Activated T-helper 1 cell treated with anti-CD3 and anti-CD28 coated beads, Interleukin-12 subunit alpha, Interleukin-12 subunit beta, Interleukin-2, Interleukin-4 antibody, amounts not matched to agents 30 ng/mL and 10 ng/mL and 1 ng/mL, durations not matched to agents 14 hours and 24 hours and 36 hours (primary cell): Measurements from ENCODE around the gene PER3. TPM values are rescaled to one million over a fixed set of nuclear protein-coding genes. Genes with fewer than 3 reads are reported as not detected.

Experiments
- DNase-seq: peaks from one replicate; pipeline ENCODE4 v3.0.0; 2021; ENCODE audit warnings: low spot score
- H3K27ac Mint-ChIP-seq: one replicate; pipeline ENCODE4 v1.8.0; 2021; ENCODE audit warnings: mild to moderate bottlenecking, mixed read lengths
- H3K27me3 Mint-ChIP-seq: one replicate; pipeline ENCODE4 v1.8.0; 2022; ENCODE audit warnings: mild to moderate bottlenecking, moderate library complexity, mixed read lengths; ENCODE audit not compliant: insufficient read depth
- H3K36me3 Mint-ChIP-seq: one replicate; pipeline ENCODE4 v1.8.0; 2021; ENCODE audit warnings: low read depth, mixed read lengths
- H3K4me1 Mint-ChIP-seq: one replicate; pipeline ENCODE4 v1.8.0; 2021; ENCODE audit warnings: low read depth, mixed read lengths
- H3K4me3 Mint-ChIP-seq: one replicate; pipeline ENCODE4 v1.8.0; 2021; ENCODE audit warnings: mild to moderate bottlenecking, moderate library complexity, mixed read lengths
- H3K9me3 Mint-ChIP-seq: one replicate; pipeline ENCODE4 v1.8.0; 2021; ENCODE audit warnings: mixed read lengths
- intact Hi-C: fragments of 100-400 bp; cut with micrococcal nuclease; formaldehyde crosslinking; loops from one replicate; pipeline ENCODE4 v1.15.1; 2024
- total RNA-seq: library from RNA; stranded (reverse); gene quantifications from 2 replicates; pipeline ENCODE4 v1.2.3, GENCODE V29; 2022

Gene PER3
- total RNA-seq, 1 donor from 2014 or later, result 4.4 TPM

DNA sequence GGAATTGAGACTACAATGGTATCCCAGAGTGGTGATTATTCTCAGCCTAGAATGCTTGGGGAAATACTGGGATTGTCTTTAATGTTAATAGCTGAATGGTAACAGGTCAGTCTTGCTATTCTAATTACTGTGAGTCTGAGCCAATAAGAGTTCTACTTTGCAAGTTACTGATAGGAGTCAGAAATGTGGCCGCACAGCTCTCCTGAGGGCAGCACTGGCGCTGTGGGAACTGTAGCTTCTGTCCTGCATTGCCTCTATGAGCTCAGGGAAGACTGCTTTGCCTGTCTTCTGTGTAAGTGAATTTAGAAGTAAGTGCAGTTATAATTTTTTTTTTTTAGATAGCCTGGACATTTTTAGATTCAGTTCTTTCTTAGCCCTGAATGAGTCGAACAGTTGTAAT lies 23.0 kb upstream of the PER3 start:
- H3K27me3 Mint-ChIP-seq, result peaks cover 25% of the 10 kb centered on the region
- no peak overlapping the region for H3K4me3 Mint-ChIP-seq
- H3K27ac Mint-ChIP-seq, result no peak overlapping the region

DNA sequence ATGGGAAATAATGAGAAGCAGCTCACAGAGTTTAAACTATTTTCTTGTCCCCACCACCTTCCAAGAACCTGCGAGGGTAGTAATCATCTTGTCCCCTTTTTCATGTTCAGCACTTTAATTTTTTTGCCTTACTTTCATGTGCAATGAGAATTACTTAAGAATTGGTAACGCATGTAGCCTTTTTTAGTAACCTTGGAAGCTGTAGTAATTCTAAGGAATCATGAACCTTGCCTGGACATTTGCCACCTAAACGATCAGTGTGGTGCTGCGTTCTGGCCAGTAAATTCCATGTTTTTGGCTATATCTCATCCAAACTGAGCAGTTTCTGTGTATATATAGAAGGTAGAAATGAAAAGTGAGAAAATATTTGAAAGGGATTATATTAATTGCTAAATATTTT lies 16.9 kb upstream of the PER3 start:
- Mint-ChIP-seq H3K4me3 (no peak overlapping the region), H3K27ac (no peak overlapping the region), H3K36me3 (peaks cover 5% of the 10 kb centered on the region), H3K4me1 (peaks cover 16% of the 10 kb centered on the region), H3K27me3 (peaks cover 37% of the 10 kb centered on the region), H3K9me3 (no peaks in the 10 kb centered on the region)
- intact Hi-C loops, result no loop called here
- DNase-seq, result no peak

More for the DNA sequence above, 23.0 kb upstream of the PER3 start:
- Mint-ChIP-seq H3K9me3 (no peaks in the 10 kb centered on the region), H3K36me3 (no peaks in the 10 kb centered on the region), H3K4me1 (no peaks in the 10 kb centered on the region)
- intact Hi-C loops, result no loop called here
- DNase-seq, result no peak

DNA sequence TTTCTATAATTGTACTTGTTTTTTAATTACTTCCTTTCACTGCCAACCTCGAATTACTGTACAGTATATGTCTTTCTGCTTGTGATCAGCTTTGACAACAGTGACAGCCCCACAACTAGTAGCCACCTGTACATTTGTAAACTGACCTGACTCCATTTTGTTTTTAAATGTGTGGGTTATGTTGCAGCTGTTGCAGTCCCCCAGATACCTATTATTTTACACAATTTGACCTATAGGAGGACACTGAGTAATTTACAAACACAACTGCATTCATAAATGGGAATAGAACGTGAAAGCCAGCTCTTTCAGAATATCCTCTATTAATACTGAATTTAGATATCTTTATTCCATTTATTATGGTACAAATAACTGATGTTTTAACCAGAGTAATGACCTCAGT lies 15.5 kb upstream of the PER3 start:
- Mint-ChIP-seq H3K4me1 (peaks cover 29% of the 10 kb centered on the region), H3K36me3 (peaks cover 11% of the 10 kb centered on the region), H3K27me3 (peaks cover 30% of the 10 kb centered on the region), H3K27ac (no peak overlapping the region), H3K9me3 (no peaks in the 10 kb centered on the region), H3K4me3 (no peak overlapping the region)
- no peak for DNase-seq
- intact Hi-C loops, result no loop called here

DNA sequence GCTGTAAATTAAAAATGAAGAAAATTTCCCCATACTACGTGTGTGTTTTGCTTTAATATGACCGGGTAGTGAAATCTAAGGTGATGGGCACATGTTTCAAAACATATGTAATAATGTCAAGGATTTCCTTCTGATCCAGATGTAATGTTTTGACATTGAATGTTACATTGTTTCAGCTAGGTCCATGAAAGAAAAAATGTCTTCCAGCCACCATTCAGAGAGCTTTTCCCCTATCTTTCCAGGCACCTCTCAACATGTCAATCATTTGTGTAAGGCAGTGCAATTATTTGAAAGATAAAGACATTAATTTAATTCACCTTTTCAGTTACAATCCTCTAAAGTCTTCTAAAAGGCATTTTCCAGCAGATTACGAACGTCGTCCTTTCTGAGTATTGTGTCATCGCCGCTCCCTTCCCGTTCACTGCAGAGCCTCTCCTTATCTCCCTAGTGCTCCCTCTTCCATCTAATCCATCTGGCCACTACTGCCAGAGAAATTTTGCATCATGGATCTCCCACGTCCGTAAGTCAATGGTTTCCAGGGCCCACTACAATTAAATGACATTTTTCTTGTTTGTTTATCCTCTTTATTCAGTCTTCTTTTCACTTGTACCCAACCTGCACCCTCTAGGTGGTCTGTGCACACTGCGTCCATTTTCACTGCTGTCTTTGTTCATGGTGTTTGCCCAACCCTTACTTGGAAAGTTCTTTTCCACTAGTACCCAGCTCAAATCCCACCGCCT lies 14.2 kb upstream of the PER3 start:
- Mint-ChIP-seq H3K4me1 (peaks cover 39% of the 10 kb centered on the region), H3K27me3 (peaks cover 25% of the 10 kb centered on the region), H3K9me3 (no peaks in the 10 kb centered on the region), H3K4me3 (peak overlapping the region; percentile 43), H3K27ac (no peak overlapping the region), H3K36me3 (peaks cover 15% of the 10 kb centered on the region)
- DNase-seq, result no peak
- intact Hi-C loops, result loop anchor here (5.0 kb wide), 1 partner anchor 68 kb away; no protein-coding TSS in a partner anchor

DNA sequence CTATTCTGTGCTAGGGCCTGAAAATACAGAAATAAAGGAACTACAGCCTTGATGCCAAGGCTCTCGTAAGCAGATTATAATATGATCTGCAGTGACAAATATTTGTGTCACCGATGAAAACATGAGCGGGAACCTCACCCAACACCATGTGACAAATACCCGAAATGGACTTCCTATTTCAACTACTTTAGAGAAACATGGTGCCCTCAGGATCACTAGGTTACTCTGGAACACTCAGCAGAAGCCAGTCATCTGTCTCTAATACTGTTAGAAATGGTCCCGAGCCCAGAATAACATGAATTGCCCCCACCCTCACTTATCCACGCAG lies 13.5 kb upstream of the PER3 start:
- intact Hi-C loops, result loop anchor here (5.0 kb wide), 1 partner anchor 68 kb away; no protein-coding TSS in a partner anchor
- peak overlapping the region; percentile 40 for H3K27ac Mint-ChIP-seq

DNA sequence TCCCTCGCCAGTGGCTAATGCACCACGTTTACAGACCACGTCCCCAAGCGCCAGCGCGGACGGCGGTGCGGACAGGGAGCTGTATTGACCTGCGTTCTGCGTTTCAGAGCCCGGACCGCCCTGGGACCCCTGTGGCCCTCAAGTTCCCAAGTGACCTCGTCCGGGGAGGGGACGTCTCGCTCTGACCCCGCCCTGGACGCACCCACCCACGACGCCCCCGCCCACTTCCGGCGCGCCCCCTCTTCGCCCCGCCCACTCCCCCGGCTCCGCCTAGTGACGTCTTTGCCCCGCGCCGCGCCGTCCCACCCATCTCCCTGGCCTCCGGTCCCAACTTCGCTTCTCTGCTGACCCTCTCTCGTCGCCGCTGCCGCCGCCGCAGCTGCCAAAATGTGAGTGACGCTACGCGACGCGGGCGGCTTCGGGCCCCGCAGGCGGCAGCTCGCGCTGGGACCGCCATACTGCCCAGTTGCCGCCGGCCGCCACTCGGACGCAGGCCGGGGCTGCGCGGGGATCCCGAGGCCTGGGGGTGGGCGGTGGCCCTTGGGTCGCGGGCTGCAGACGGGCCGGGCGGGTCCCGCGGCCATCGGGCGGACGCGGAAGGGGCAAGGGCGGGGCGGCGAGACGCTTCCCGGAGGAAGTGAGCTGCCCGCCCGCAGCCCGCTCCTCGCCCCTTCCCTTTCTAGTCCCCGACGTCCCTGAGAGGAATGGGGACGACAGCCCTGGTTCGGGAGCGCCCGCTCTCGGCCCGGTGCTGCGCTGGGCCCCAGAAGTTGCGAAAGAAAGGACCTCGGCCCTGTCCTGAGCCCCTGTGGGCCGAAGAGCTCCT lies 12.9 kb upstream of the PER3 start, which contains the start of gene VAMP3:
TSS of gene VAMP3 (plus strand) at position 300 of the 826 bp plus-strand sequence. CDS start at position 388, 88 bp downstream.
- DNase-seq, result peak; percentile 78
- peak within 1 kb of the TSS; percentile 82 for H3K27ac Mint-ChIP-seq
- no peaks in the 10 kb centered on the region for H3K9me3 Mint-ChIP-seq
- H3K4me1 Mint-ChIP-seq, result peaks cover 43% of the 10 kb centered on the region
- peaks cover 24% of the 10 kb centered on the region for H3K27me3 Mint-ChIP-seq
- peaks cover 15% of the 10 kb centered on the region for H3K36me3 Mint-ChIP-seq
- intact Hi-C loops, result loop anchor here (1.0 to 5.0 kb wide), 2 partner anchors 13 to 69 kb away; partner anchors contain the start of gene PER3
- peak within 1 kb of the TSS; percentile 90 for H3K4me3 Mint-ChIP-seq

More for the DNA sequence above, 13.5 kb upstream of the PER3 start:
- Mint-ChIP-seq H3K36me3 (peaks cover 15% of the 10 kb centered on the region), H3K4me1 (peaks cover 42% of the 10 kb centered on the region), H3K9me3 (no peaks in the 10 kb centered on the region), H3K4me3 (peak overlapping the region; percentile 85), H3K27me3 (peaks cover 24% of the 10 kb centered on the region)
- DNase-seq, result no peak

DNA sequence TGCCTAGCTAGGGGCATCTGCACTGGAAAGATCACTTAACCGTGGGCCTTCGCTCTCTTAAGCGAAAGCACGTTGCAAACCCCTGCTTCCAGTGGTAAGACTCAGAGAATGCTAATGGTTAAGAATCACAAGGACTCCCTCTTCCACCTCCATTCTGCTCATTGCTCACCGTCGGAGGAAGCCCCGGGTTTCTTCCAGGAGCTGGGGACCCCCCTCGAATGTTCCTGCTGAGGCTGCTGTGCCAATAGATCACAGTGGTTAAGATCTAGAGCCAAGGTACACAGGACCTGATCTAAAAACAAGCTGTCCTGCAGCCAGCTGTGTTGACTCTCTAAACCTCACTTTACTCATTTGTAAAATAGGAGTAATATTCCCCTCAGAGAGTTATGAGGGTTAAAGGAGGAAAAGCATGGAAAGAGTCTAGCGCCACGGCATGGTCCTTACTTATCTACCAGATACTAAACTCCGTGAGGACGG lies 12.2 kb upstream of the PER3 start:
- peak overlapping the region; percentile 90 for H3K4me3 Mint-ChIP-seq
- H3K4me1 Mint-ChIP-seq, result peaks cover 46% of the 10 kb centered on the region
- no peaks in the 10 kb centered on the region for H3K9me3 Mint-ChIP-seq
- intact Hi-C loops, result loop anchor here (1.0 to 5.0 kb wide), 2 partner anchors 12 to 70 kb away; partner anchors contain the start of gene PER3
- H3K36me3 Mint-ChIP-seq, result peaks cover 20% of the 10 kb centered on the region
- peaks cover 24% of the 10 kb centered on the region for H3K27me3 Mint-ChIP-seq
- H3K27ac Mint-ChIP-seq, result peak overlapping the region; percentile 76
- DNase-seq, result no peak

DNA sequence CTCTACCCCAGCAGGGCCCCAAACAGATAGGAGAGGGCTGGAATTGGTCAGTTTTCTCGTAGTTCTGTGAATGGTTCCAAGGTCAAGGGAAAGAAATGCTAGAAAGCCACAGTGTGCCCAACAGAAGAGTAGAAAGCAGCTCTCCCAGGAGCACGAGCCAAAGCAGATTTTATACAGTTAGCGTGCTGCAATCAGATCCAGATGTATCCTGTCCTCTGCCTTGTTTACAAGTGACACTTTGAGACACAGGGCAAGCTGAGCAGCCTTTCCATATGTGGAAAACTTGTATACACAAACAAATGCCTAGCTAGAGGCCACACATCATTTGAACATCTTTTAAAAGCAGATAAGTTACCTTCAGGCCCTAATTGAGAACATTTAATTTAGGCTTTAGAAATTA lies 6.5 kb upstream of the PER3 start:
- Mint-ChIP-seq H3K4me1 (peaks cover 43% of the 10 kb centered on the region), H3K4me3 (no peak overlapping the region), H3K27ac (no peak overlapping the region), H3K27me3 (no peaks in the 10 kb centered on the region), H3K36me3 (peaks cover 29% of the 10 kb centered on the region), H3K9me3 (no peaks in the 10 kb centered on the region)
- intact Hi-C loops, result no loop called here
- DNase-seq, result no peak

DNA sequence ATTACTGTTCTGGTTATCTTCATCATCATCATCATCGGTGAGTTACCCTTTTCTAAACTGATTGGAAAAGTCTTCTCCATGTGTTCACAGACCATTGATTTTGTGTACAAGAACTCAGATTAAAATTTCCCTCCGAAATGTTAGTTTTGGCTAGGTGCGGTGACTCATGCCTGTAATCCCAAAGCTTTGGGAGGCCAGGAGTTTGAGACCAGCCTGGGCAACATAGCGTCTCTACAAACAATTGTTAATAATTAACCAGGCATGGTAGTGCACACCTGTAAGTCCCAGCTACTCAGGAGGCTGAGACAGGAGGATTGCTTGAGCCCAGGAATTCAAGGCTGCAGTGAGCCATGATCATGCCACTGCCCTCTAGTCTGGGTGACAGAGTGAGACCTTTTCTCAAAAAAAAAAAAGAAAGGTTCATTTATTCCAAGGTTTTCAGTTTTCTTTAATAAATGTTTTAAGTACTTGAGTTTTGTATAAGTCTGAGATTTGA lies 5.9 kb upstream of the PER3 start:
- H3K27ac Mint-ChIP-seq, result no peak overlapping the region
- DNase-seq, result no peak
- H3K4me3 Mint-ChIP-seq, result no peak overlapping the region
- intact Hi-C loops, result no loop called here
- no peaks in the 10 kb centered on the region for H3K27me3 Mint-ChIP-seq
- H3K9me3 Mint-ChIP-seq, result no peaks in the 10 kb centered on the region
- H3K36me3 Mint-ChIP-seq, result peaks cover 26% of the 10 kb centered on the region
- peaks cover 43% of the 10 kb centered on the region for H3K4me1 Mint-ChIP-seq

DNA sequence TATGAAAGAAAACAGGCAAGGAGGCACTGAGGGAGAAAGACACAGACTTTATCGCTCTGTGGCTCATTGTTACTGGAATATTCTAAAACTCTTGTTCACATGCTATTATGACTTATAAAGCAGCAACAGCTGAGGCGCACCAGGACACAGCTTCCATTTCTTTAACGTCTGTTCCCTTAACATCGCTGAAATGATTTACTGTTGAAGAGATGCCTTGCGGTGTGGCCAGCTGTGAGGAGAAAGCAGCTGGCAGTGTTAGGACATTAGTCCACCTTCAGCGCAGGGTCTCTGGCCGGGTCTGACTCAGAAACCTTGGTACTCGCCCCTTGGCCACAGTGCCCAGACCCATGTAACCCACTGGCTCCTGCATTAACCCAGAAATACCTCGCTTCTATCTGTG lies 3.1 kb upstream of the PER3 start:
- H3K36me3 Mint-ChIP-seq, result peaks cover 22% of the 10 kb centered on the region
- H3K9me3 Mint-ChIP-seq, result no peaks in the 10 kb centered on the region
- no peak overlapping the region for H3K27ac Mint-ChIP-seq
- H3K27me3 Mint-ChIP-seq, result no peaks in the 10 kb centered on the region
- intact Hi-C loops, result loop anchor here (5.0 to 10.0 kb wide), 2 partner anchors 996 to 1229 kb away; partner anchors contain the start of genes CAMTA1 and NOL9
- peaks cover 25% of the 10 kb centered on the region for H3K4me1 Mint-ChIP-seq
- DNase-seq, result no peak
- H3K4me3 Mint-ChIP-seq, result no peak overlapping the region

DNA sequence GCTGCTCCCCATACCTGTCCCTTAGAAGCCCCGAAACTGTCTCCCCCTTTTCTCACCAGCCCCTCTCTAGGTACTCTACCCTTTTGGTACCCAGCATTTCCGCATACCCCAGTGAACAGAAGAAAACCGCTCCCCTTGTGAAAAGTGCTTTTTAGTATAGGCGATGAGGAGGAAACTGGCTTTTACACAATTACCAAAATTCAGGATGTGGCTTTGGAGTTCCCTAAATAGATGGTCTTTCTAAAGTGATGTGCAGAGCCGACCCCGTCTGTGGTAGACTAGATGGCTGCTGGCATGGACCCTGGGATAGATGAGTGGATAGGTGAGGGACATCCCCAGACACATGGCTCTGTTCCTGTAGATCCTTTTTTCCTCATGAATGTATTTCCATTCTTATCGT lies 2.6 kb upstream of the PER3 start:
- H3K4me3 Mint-ChIP-seq, result no peak overlapping the region

DNA sequence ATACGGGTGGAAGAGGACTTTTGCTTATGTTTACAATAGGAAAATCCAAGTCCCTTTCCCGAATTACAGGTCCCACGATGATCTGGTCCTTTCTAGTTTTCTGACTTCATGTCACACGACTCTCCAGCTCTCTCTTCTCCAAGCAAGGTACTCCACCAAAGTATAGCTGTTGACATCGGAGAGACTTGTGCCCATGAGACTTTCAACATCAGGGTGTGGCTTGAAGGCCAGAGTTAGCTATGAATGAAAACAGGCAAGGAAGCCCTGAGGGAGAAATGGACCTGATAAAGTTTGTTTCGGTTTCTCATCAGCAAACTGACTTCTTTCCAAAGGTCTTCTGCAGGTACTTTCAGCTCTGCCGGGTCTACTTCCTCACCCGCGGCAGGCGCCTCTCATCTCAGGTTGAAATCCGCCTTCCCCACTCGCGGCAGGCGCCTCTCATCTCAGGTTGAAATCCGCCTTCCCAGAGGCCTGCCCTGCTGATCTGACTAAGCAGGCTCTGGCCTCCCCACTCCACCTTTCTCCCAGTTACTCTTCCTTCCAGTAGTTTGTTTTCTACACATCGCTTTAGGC lies 2.1 kb upstream of the PER3 start:
- H3K27me3 Mint-ChIP-seq, result peaks cover 2% of the 10 kb centered on the region
- no peaks in the 10 kb centered on the region for H3K9me3 Mint-ChIP-seq
- peak overlapping the region; percentile 74 for H3K4me3 Mint-ChIP-seq
- H3K4me1 Mint-ChIP-seq, result peaks cover 21% of the 10 kb centered on the region
- H3K27ac Mint-ChIP-seq, result peak overlapping the region; percentile 75
- intact Hi-C loops, result loop anchor here (5.0 to 10.0 kb wide), 2 partner anchors 997 to 1230 kb away; partner anchors contain the start of genes CAMTA1 and NOL9
- H3K36me3 Mint-ChIP-seq, result peaks cover 17% of the 10 kb centered on the region
- no peak for DNase-seq

More for the DNA sequence above, 2.6 kb upstream of the PER3 start:
- peaks cover 19% of the 10 kb centered on the region for H3K36me3 Mint-ChIP-seq
- no peaks in the 10 kb centered on the region for H3K9me3 Mint-ChIP-seq
- peaks cover 2% of the 10 kb centered on the region for H3K27me3 Mint-ChIP-seq
- intact Hi-C loops, result loop anchor here (5.0 to 10.0 kb wide), 2 partner anchors 997 to 1229 kb away; partner anchors contain the start of genes CAMTA1 and NOL9
- H3K27ac Mint-ChIP-seq, result no peak overlapping the region
- DNase-seq, result no peak
- H3K4me1 Mint-ChIP-seq, result peaks cover 22% of the 10 kb centered on the region
